Stimulated activated CD8-positive, alpha-beta memory T cell treated with anti-CD3 and anti-CD28 coated beads, Interleukin-15, amount 100 ng/mL, for 48 hours (primary cell): ENCODE measurements around the gene DCC.

ENCODE experiments used
- DNase-seq, 2 donors: peaks; one replicate each; pipeline ENCODE4 v3.0.0-alpha.2; 2020; ENCODE audit warnings: low read depth in 2 of 2

DCC gene

GRCh38 chr18:52598921-52599320 is 258.9 kb downstream of the DCC start:
- DNase-seq, result no peak

GRCh38 chr18:52602820-52603219 is 262.8 kb downstream of the DCC start:
- DNase-seq, result no peak

GRCh38 chr18:52605345-52605744 is 265.3 kb downstream of the DCC start:
- DNase-seq, result no peak

- no peak for DNase-seq
Observed at GRCh38 chr18:52607985-52608384, 268.0 kb downstream of the DCC start.

- DNase-seq, result no peak
Observed at GRCh38 chr18:52610451-52611115, 270.6 kb downstream of the DCC start.

GRCh38 chr18:52612406-52612805 is 272.4 kb downstream of the DCC start:
- DNase-seq, result no peak

GRCh38 chr18:52615321-52615720 is 275.3 kb downstream of the DCC start:
- DNase-seq, result no peak

- DNase-seq, result no peak
Observed at GRCh38 chr18:52615943-52616342, 275.9 kb downstream of the DCC start.

GRCh38 chr18:52617931-52618330 is 277.9 kb downstream of the DCC start:
- DNase-seq, result no peak

- no peak for DNase-seq
Observed at GRCh38 chr18:52620926-52621439, 281.0 kb downstream of the DCC start.

GRCh38 chr18:52624702-52625101 is 284.7 kb downstream of the DCC start:
- DNase-seq, result no peak

- no peak for DNase-seq
Observed at GRCh38 chr18:52636536-52636935, 296.5 kb downstream of the DCC start.

GRCh38 chr18:52648201-52648600 is 308.2 kb downstream of the DCC start:
- no peak for DNase-seq

- DNase-seq, result no peak
Observed at GRCh38 chr18:52652391-52652790, 312.4 kb downstream of the DCC start.

- no peak for DNase-seq
Observed at GRCh38 chr18:52657043-52657805, 317.2 kb downstream of the DCC start.

GRCh38 chr18:52667463-52668065 is 327.6 kb downstream of the DCC start:
- DNase-seq, result no peak

GRCh38 chr18:52670896-52671295 is 330.9 kb downstream of the DCC start:
- no peak for DNase-seq

GRCh38 chr18:52678034-52678433 is 338.0 kb downstream of the DCC start:
- no peak for DNase-seq

GRCh38 chr18:52678551-52678950 is 338.6 kb downstream of the DCC start:
- DNase-seq, result no peak

- no peak for DNase-seq
Observed at GRCh38 chr18:52679354-52679753, 339.4 kb downstream of the DCC start.

GRCh38 chr18:52682260-52682659 is 342.3 kb downstream of the DCC start:
- no peak for DNase-seq

GRCh38 chr18:52685316-52685715 is 345.3 kb downstream of the DCC start:
- DNase-seq, result no peak

- no peak for DNase-seq
Observed at GRCh38 chr18:52691841-52692240, 351.8 kb downstream of the DCC start.
